Keratinocyte (primary cell): Measurements from ENCODE around the gene PPT2. TPM values are rescaled to one million over a fixed set of nuclear protein-coding genes. Genes with fewer than 3 reads are reported as not detected.

Experiments
- DNase-seq: peaks from one replicate; pipeline ENCODE4 v3.0.0-alpha.2; 2011; ENCODE audit warnings: low read depth, missing footprints, low spot score
- FAIRE-seq: peaks from 2 replicates; lab custom pipeline; 2011; peaks lifted over from hg19 to GRCh38; lab: Jason Lieb, UNC
- H2AFZ ChIP-seq: 2 replicates; pipeline ENCODE4 v1.6.0; 2012; ENCODE audit warnings: low read length, control low read depth, inconsistent platforms; ENCODE audit not compliant: control insufficient read depth
- H3K27ac ChIP-seq: 2 replicates; pipeline ENCODE4 v1.5.1; 2011; ENCODE audit warnings: low read length; ENCODE audit not compliant: control insufficient read depth, insufficient read depth
- H3K27me3 ChIP-seq: 3 replicates; pipeline ENCODE4 v1.6.0; 2011; ENCODE audit warnings: low read length; ENCODE audit not compliant: control insufficient read depth, insufficient read depth; ENCODE audit errors: extremely low read depth
- H3K36me3 ChIP-seq, 2 experiments: 2 replicates in 1 of 2; 3 replicates in 1 of 2; pipeline ENCODE4 v1.5.1; 2011; ENCODE audit warnings: low read length in 2 of 2, mild to moderate bottlenecking in 1 of 2; ENCODE audit not compliant: control insufficient read depth in 2 of 2, insufficient read depth in 2 of 2; ENCODE audit errors: extremely low read depth in 1 of 2
- H3K4me1 ChIP-seq: 3 replicates; pipeline ENCODE4 v1.5.1; 2011; ENCODE audit warnings: low read length; ENCODE audit not compliant: control insufficient read depth, insufficient read depth; ENCODE audit errors: extremely low read depth
- H3K4me2 ChIP-seq: 3 replicates; pipeline ENCODE4 v1.6.0; 2011; ENCODE audit warnings: low read depth, low read length; ENCODE audit not compliant: control insufficient read depth, insufficient read depth; ENCODE audit errors: extremely low read depth
- H3K4me3 ChIP-seq, 3 experiments: fragments of 200-600 bp in 1 of 3; sonication (generic) in 1 of 3; 2 replicates in 2 of 3; 3 replicates in 1 of 3; pipeline ENCODE4 v1.5.1; 2011 to 2016; ENCODE audit warnings: low read length in 3 of 3, mild to moderate bottlenecking in 3 of 3, control low read depth in 2 of 3, inconsistent platforms in 1 of 3, low read depth in 1 of 3, mixed read lengths in 1 of 3, mixed run types in 1 of 3, moderate library complexity in 1 of 3; ENCODE audit not compliant: control insufficient read depth in 2 of 3, insufficient read depth in 2 of 3; ENCODE audit errors: extremely low read depth in 1 of 3
- H3K79me2 ChIP-seq: 2 replicates; pipeline ENCODE4 v1.6.0; 2012; ENCODE audit warnings: low read length; ENCODE audit not compliant: control insufficient read depth, insufficient read depth
- H3K9ac ChIP-seq: 3 replicates; pipeline ENCODE4 v1.6.0; 2011; ENCODE audit warnings: low read length; ENCODE audit not compliant: control insufficient read depth, insufficient read depth; ENCODE audit errors: extremely low read depth
- H3K9me1 ChIP-seq: 3 replicates; pipeline ENCODE4 v1.6.0; 2011; ENCODE audit warnings: low read length; ENCODE audit not compliant: control insufficient read depth, insufficient read depth; ENCODE audit errors: extremely low read depth
- H3K9me3 ChIP-seq: 2 replicates; pipeline ENCODE4 v1.5.1; 2012; ENCODE audit warnings: low read depth, low read length; ENCODE audit not compliant: control insufficient read depth
- H4K20me1 ChIP-seq: 3 replicates; pipeline ENCODE4 v1.6.0; 2011; ENCODE audit warnings: low read length; ENCODE audit not compliant: control insufficient read depth, insufficient read depth; ENCODE audit errors: extremely low read depth
- EZH2 ChIP-seq: IDR thresholded peaks from one replicate; pipeline ENCODE4 v1.6.1; 2012; ENCODE audit warnings: inconsistent platforms, mild to moderate bottlenecking, low read length, moderate library complexity
- dilution Hi-C: fragments of 300-500 bp; cut with MboI; formaldehyde crosslinking; loops from one replicate; pipeline ENCODE4 v1.7.0; 2020; ENCODE audit warnings: low sequenced_read_pairs; ENCODE audit not compliant: extremely low pct_ligation_motif_present
- polyA plus RNA-seq, 5 experiments: library from polyadenylated mRNA; depleted of rRNA in 3 of 5; stranded (reverse) in 3 of 5; stranded (forward) in 1 of 5; unstranded in 1 of 5; fragments of >200 nt; gene quantifications; 1 replicate in 1 of 5; 2 replicates in 3 of 5; 3 replicates in 1 of 5; pipeline versions ENCODE4 v1.2.1 to v1.2.3, GENCODE V29; 2011 to 2012; ENCODE audit warnings: missing spikeins in 2 of 5, low read depth in 1 of 5, low replicate concordance in 1 of 5
- TF ChIP-seq, protein P1 (sequence below), 3 experiments: IDR thresholded peaks in 1 of 3; conservative IDR thresholded peaks in 1 of 3; optimal IDR thresholded peaks in 1 of 3; 2 replicates in 2 of 3; 3 replicates in 1 of 3; pipeline versions ENCODE3 to v1.5.1; 2011; ENCODE audit warnings: low read length in 3 of 3, mild to moderate bottlenecking in 3 of 3, moderate library complexity in 2 of 3, control low read depth in 1 of 3, inconsistent platforms in 1 of 3; ENCODE audit not compliant: insufficient read depth in 2 of 3; ENCODE audit errors: extremely low read depth in 1 of 3

The PPT2 gene
- polyA plus RNA-seq, 1 donor (not counting 4 experiments of a cell fraction or from before 2014, with no cell fraction given) = 15.0 TPM

DNA sequence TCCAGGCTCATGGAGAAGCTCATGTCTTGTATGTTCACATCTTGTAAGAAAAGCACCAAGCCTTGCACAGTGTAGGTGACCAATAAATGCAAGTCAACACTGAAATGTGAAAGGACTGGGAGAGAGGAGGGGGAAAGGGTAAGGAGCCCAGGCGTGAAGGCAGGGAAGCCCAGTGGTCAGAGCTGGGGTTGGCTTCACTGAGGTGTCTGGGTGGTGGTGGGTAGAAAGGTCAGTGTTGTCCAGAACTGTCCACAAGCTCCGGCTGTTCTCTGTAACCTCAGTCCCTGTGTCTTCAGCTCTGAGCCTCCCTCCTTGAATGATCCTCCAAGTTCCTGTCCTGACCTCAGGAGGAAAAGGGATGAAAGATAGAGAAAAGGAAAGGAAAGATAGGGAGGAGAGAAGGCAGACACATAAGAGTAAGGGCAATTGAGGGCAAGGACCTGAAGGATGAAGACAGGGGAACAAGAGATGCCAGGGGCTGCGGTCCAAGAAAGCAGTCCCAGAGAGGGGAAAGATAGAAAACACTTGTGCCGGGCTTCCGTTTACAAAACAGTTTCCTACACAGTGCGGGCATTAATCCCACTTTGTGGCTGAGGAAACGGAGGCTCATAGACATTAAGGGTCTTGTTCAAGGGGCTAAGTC, 42.4 kb upstream of the PPT2 start:
- Histone ChIP-seq H3K27ac (no peak overlapping the region), H3K9me3 (no peaks in the 10 kb centered on the region), H3K4me3 (no peak overlapping the region), H2AFZ (no peak overlapping the region), H3K79me2 (no peaks in the 10 kb centered on the region), H4K20me1 (no peaks in the 10 kb centered on the region), H3K27me3 (peaks cover 9% of the 10 kb centered on the region), H3K9me1 (no peaks in the 10 kb centered on the region), H3K9ac (no peak overlapping the region), H3K36me3 (peaks cover 6 to 14% of the 10 kb centered on the region in 2 experiments), H3K4me1 (peaks cover 36% of the 10 kb centered on the region), H3K4me2 (no peak overlapping the region)
- dilution Hi-C loops = no loop called here
- TF ChIP-seq, protein P1, sequence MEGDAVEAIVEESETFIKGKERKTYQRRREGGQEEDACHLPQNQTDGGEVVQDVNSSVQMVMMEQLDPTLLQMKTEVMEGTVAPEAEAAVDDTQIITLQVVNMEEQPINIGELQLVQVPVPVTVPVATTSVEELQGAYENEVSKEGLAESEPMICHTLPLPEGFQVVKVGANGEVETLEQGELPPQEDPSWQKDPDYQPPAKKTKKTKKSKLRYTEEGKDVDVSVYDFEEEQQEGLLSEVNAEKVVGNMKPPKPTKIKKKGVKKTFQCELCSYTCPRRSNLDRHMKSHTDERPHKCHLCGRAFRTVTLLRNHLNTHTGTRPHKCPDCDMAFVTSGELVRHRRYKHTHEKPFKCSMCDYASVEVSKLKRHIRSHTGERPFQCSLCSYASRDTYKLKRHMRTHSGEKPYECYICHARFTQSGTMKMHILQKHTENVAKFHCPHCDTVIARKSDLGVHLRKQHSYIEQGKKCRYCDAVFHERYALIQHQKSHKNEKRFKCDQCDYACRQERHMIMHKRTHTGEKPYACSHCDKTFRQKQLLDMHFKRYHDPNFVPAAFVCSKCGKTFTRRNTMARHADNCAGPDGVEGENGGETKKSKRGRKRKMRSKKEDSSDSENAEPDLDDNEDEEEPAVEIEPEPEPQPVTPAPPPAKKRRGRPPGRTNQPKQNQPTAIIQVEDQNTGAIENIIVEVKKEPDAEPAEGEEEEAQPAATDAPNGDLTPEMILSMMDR (optimal IDR thresholded peaks at IDR 0.05 in 1 of 3, IDR thresholded peaks at IDR 0.05 in 1 of 3, conservative IDR thresholded peaks at IDR 0.05 in 1 of 3; ENCODE audit: extremely low read depth in 1 of 3, insufficient read depth in 2 of 3, low read length in 3 of 3) = no peak
- no peak for TF ChIP-seq EZH2
- DNase-seq = no peak
- no peak for FAIRE-seq

GRCh38 chr6:32112431-32112980, 41.4 kb upstream of the PPT2 start:
- Histone ChIP-seq H3K9me1 (no peaks in the 10 kb centered on the region), H3K36me3 (peaks cover 13 to 14% of the 10 kb centered on the region in 2 experiments), H3K4me1 (peaks cover 31% of the 10 kb centered on the region), H3K27me3 (peaks cover 9% of the 10 kb centered on the region), H3K9ac (no peak overlapping the region), H3K4me3 (no peak overlapping the region), H3K79me2 (no peaks in the 10 kb centered on the region), H4K20me1 (no peaks in the 10 kb centered on the region), H3K4me2 (no peak overlapping the region), H3K9me3 (no peaks in the 10 kb centered on the region), H3K27ac (no peak overlapping the region), H2AFZ (no peak overlapping the region)
- TF ChIP-seq EZH2 = no peak
- TF ChIP-seq, protein P1 (optimal IDR thresholded peaks at IDR 0.05 in 1 of 3, IDR thresholded peaks at IDR 0.05 in 1 of 3, conservative IDR thresholded peaks at IDR 0.05 in 1 of 3; ENCODE audit: extremely low read depth in 1 of 3, insufficient read depth in 2 of 3, low read length in 3 of 3) = no peak
- DNase-seq (no peak), FAIRE-seq (no peak)
- dilution Hi-C loops = no loop called here
